Breast epithelium (tissue), 4 donors: ENCODE results near the gene DEGS1. TPM values are rescaled to one million over a fixed set of nuclear protein-coding genes. Genes with fewer than 3 reads are reported as not detected.
"Not testable (repeated sequence)": the region's sequence is repeated elsewhere in the genome, so short reads cannot be mapped to it uniquely, and the experiment has no call there.

ENCODE experiments used
- DNase-seq, 2 donors: peaks; one replicate each; pipeline ENCODE4 v3.0.0-alpha.2; 2019; ENCODE audit warnings: low spot score in 2 of 2
- H3K27ac ChIP-seq, 2 donors: fragments of 200-600 bp; sonication (generic) in 1 of 2; one replicate each; pipeline ENCODE4 v1.5.1; 2016 to 2019; ENCODE audit warnings: mild to moderate bottlenecking in 1 of 2
- H3K27me3 ChIP-seq, 2 donors: fragments of 200-600 bp; sonication (generic) in 1 of 2; one replicate each; pipeline versions ENCODE4 v1.5.1 to v1.6.0; 2017 to 2019; ENCODE audit warnings: control low read depth in 1 of 2, mild to moderate bottlenecking in 1 of 2
- H3K36me3 ChIP-seq: fragments of 200-600 bp; one replicate; pipeline ENCODE4 v1.5.1; 2019
- H3K4me1 ChIP-seq, 2 donors: fragments of 200-600 bp; sonication (generic); one replicate each; pipeline ENCODE4 v1.5.1; 2016 to 2019; ENCODE audit warnings: control low read depth in 1 of 2
- H3K4me3 ChIP-seq, 3 donors: fragments of 200-600 bp; sonication (generic); 1 replicate in 2 of 3; 2 replicates in 1 of 3; pipeline ENCODE4 v1.5.1; 2016 to 2019; ENCODE audit warnings: mild to moderate bottlenecking in 3 of 3, moderate library complexity in 2 of 3
- H3K9me3 ChIP-seq, 2 donors: fragments of 200-600 bp; sonication (generic) in 1 of 2; one replicate each; pipeline ENCODE4 v1.5.1; 2016 to 2019; ENCODE audit warnings: control low read depth in 1 of 2
- POLR2A ChIP-seq: fragments of 450-650 bp; IDR thresholded peaks from one replicate; pipeline ENCODE4 v1.6.1; 2016; ENCODE audit warnings: antibody characterized with exemption, mild to moderate bottlenecking, moderate library complexity
- POLR2AphosphoS5 ChIP-seq, 3 donors: sonication (generic); formaldehyde crosslinking; IDR thresholded peaks; one replicate each; pipeline ENCODE4 v1.6.1; 2017; ENCODE audit warnings: antibody characterized with exemption in 3 of 3
- intact Hi-C: fragments of 100-400 bp; cut with DNase I; formaldehyde crosslinking; loops from one replicate; pipeline ENCODE4 v1.15.1; 2023; ENCODE audit warnings: low total_unique reads
- total RNA-seq, 3 donors: library from RNA; depleted of rRNA; stranded (reverse); fragments of >200 nt; gene quantifications; one replicate each; pipeline ENCODE4 v1.1.0, GENCODE V29; 2016
- TF ChIP-seq, protein P1 (sequence below), 3 donors: fragments of 450-650 bp; IDR thresholded peaks; one replicate each; pipeline ENCODE4 v1.5.1; 2016 to 2017; ENCODE audit warnings: antibody characterized with exemption in 3 of 3, mild to moderate bottlenecking in 3 of 3, moderate library complexity in 3 of 3

The DEGS1 gene
- total RNA-seq, 3 donors from 2014 or later: 74.9 to 84.4 (median 81.0) TPM

DNA sequence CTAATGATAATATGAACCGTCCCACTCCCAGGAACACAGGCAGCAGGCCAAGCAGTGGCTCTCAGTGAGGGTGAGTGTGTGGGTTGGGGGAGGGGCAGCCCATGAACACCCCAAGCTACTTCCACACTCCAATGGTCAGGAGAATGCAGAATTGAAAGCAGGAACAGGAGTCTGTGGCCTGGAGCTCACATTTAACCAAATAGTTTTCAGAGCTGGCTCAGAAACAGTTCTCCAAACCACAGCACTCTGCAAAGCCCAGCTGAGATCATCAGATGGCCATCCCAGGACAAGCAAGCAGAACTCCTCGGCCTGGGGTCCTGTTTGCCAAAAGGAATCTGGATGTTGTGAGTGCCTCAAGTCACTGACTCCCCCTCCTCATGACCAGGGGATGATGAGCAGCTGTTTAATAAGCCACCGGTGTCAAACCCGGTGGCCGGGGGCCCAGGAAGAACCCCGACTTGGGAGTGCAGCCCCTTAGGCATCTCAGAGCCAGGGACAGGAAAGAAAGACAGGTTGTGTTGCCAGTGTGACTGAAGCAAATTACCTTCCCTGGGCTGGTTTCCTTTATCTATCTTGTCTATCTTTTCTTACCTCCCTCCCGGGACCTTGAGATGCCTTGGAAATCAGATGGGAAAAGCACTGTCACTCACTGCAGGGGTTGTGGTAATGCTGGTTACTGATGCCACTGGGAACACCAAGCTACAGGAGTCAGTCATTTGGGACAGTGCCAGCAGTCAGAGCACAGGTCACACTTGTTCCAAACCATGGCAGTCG, 20.4 kb downstream of the DEGS1 start:
- no peaks in the 10 kb centered on the region for H3K36me3 ChIP-seq
- H3K27me3 ChIP-seq: no peaks in the 10 kb centered on the region
- H3K27ac ChIP-seq: peak overlapping the region; percentile 81 to 83
- no peak overlapping the region for H3K4me3 ChIP-seq
- TF ChIP-seq, protein P1, sequence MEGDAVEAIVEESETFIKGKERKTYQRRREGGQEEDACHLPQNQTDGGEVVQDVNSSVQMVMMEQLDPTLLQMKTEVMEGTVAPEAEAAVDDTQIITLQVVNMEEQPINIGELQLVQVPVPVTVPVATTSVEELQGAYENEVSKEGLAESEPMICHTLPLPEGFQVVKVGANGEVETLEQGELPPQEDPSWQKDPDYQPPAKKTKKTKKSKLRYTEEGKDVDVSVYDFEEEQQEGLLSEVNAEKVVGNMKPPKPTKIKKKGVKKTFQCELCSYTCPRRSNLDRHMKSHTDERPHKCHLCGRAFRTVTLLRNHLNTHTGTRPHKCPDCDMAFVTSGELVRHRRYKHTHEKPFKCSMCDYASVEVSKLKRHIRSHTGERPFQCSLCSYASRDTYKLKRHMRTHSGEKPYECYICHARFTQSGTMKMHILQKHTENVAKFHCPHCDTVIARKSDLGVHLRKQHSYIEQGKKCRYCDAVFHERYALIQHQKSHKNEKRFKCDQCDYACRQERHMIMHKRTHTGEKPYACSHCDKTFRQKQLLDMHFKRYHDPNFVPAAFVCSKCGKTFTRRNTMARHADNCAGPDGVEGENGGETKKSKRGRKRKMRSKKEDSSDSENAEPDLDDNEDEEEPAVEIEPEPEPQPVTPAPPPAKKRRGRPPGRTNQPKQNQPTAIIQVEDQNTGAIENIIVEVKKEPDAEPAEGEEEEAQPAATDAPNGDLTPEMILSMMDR (IDR thresholded peaks at IDR 0.05): no peak
- TF ChIP-seq POLR2AphosphoS5 (IDR thresholded peaks at IDR 0.05) (no peak), POLR2A (no peak)
- peak in 1 of 2 donors; percentile 69 for DNase-seq
- intact Hi-C loops: no loop called here
- peaks cover 7 to 19% of the 10 kb centered on the region in 2 donors for H3K4me1 ChIP-seq
- no peaks in the 10 kb centered on the region for H3K9me3 ChIP-seq

DNA sequence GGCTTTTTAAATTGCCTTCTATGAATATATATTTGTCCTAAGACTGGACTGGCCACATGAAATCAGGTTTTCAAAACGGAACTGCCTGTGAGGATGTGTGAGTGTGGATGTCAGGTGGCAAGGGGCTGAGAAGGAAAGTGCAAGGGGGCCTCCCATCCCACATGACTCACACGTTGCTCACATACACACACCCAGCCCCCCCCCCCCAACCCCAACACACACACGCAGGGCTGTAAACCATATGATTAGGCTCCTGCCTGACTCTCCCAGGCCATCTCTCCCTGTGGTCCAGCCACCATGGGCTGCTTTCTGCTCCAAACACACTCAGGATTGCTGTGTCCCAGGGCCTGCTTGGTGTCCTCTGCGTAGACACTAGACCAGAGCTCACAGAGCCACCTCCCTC, 22.4 kb downstream of the DEGS1 start:
- peak in 1 of 2 donors; percentile 23 for DNase-seq
- H3K27ac ChIP-seq: peak overlapping the region; percentile 83 to 95

DNA sequence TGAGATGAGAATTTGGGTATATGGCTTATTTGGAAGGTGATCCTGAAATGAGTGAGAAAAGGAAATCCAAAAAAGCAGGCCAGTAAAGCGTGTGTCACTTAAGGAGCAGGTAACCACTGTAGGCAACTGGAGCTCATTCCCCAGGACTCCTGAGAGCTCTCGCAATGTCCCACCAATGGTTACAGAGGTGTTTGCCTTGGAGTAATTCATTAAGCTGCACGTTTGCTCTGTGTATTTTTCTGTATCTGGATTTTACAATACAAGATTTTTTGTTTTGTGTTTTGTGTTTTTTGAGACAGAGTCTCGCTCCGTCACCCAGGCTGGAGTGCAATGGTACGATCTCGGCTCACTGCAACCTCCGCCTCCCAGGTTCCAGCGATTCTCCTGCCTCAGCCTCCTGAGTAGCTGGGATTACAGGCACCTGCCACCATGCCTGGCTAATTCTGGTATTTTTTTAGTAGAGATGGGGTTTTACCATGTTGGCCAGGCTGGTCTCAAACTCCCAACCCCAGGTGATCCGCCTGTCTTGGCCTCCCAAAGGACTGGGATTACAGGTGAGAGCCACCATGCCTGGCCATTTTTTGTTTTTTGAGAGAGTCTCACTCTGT, 23.0 kb downstream of the DEGS1 start:
- Histone ChIP-seq H3K4me1 (peaks cover 7 to 17% of the 10 kb centered on the region in 2 donors), H3K27ac (peak overlapping the region; percentile 83 to 95)
- H3K9me3 ChIP-seq, H3K4me3 ChIP-seq, DNase-seq, H3K27me3 ChIP-seq, H3K36me3 ChIP-seq, intact Hi-C loops: not testable (repeated sequence)

More for the DNA sequence above, 22.4 kb downstream of the DEGS1 start:
- H3K4me1 ChIP-seq: peaks cover 7 to 17% of the 10 kb centered on the region in 2 donors
- no peaks in the 10 kb centered on the region for H3K36me3 ChIP-seq
- H3K27me3 ChIP-seq: no peaks in the 10 kb centered on the region
- H3K4me3 ChIP-seq: peak overlapping the region in 1 of 3 donors; percentile 36
- H3K9me3 ChIP-seq: no peaks in the 10 kb centered on the region
- intact Hi-C loops: no loop called here
- TF ChIP-seq, protein P1 (IDR thresholded peaks at IDR 0.05): no peak
- TF ChIP-seq POLR2A (no peak), POLR2AphosphoS5 (IDR thresholded peaks at IDR 0.05) (no peak)

DNA sequence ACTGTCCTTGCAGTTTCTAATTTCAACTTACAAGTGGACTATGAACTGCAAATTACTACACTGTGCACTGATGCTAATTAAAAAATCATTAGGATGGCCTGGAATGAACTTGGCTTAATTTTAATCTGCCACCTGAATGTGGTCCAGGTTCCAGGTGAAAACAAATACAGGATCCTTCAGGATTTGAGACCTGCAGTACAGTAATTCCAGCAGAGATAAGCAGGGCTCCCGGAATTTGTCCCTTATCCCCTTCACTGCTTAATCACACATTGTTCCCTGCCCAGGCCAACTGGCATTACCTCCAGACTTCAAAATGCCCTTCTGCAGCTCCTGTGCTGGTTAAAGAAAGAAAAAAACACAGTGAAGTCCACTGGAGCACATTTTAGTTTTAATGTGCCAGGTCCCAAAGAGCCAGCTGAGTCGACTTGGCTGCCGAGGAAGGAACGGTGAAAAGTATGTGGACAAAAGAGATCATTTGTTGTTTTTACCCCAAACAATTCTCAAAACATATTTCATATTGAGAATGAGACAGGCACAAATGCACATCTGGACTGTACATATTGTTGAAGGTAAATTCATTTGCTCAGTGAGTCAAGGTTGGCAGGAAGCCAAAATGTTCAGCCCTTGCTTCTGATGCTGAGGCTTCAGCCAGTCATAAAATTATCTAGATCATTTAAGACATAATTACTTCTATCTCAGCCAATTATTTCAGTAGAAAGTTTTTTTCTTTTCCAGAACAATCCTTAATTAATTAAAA, 28.3 kb downstream of the DEGS1 start:
- no peak overlapping the region for H3K27ac ChIP-seq
- no peaks in the 10 kb centered on the region for H3K4me1 ChIP-seq

DNA sequence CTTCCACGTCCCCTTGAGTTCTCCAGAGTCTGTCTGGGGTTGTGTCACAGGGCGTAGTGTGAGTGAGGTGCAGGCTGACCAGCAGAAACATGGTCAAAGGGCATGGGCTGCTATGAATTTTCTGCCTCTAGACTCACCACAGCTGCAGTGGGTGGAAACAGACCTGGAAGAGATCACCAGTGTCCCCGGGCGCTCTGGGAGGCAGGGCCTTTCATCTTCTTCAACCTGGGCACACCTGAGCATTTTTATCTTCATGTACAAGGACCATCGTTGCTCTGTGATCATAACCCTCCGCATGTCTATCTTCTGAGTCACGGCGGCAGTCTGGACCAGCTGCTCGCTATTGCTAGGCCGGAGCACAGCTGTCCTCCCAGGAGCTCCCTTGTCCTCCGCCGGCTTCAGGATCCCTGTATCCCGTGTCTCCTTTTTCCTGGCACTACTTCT, 29.6 kb downstream of the DEGS1 start:
- no peak for DNase-seq
- Histone ChIP-seq H3K27ac (no peak overlapping the region), H3K27me3 (no peaks in the 10 kb centered on the region), H3K4me1 (no peaks in the 10 kb centered on the region), H3K9me3 (no peaks in the 10 kb centered on the region), H3K36me3 (no peaks in the 10 kb centered on the region), H3K4me3 (no peak overlapping the region)
- no peak for TF ChIP-seq POLR2A
- intact Hi-C loops: no loop called here

More for the DNA sequence above, 28.3 kb downstream of the DEGS1 start:
- intact Hi-C loops: no loop called here
- H3K27me3 ChIP-seq: no peaks in the 10 kb centered on the region
- DNase-seq: no peak
- H3K9me3 ChIP-seq: no peaks in the 10 kb centered on the region
- H3K4me3 ChIP-seq: no peak overlapping the region
- no peaks in the 10 kb centered on the region for H3K36me3 ChIP-seq
- TF ChIP-seq, protein P1 (IDR thresholded peaks at IDR 0.05): no peak
- no peak for TF ChIP-seq POLR2AphosphoS5 (IDR thresholded peaks at IDR 0.05)
- no peak for TF ChIP-seq POLR2A
